MCF 10A (cell line): ENCODE results near the gene CD34. TPM values are rescaled to one million over a fixed set of nuclear protein-coding genes. Genes with fewer than 3 reads are reported as not detected.

Source experiments
- BruUV-seq: library from RNA; stranded (reverse); fragments of 400-500 nt; replicated peaks from 2 replicates; lab custom pipeline; 2021; lab: Mats Ljungman, UMichigan
- CTCF ChIA-PET: fragments of 300-600 bp; sonication (Branson Sonifier 250); formaldehyde crosslinking; extraction: SDS; loops from one replicate; lab custom pipeline; 2021; ENCODE audit warnings: antibody characterized with exemption, inconsistent platforms; lab: Yijun Ruan, JAX
- POLR2A ChIA-PET: fragments of 300-600, 350-650 bp; sonication (Branson Sonifier 250); formaldehyde crosslinking; extraction: SDS; loops from one replicate; lab custom pipeline; 2020; ENCODE audit warnings: antibody characterized with exemption, inconsistent platforms; lab: Yijun Ruan, JAX
- DNase-seq: peaks from one replicate; pipeline ENCODE4 v3.0.0-alpha.2; 2018; ENCODE audit not compliant: unreplicated experiment
- H3K27ac Mint-ChIP-seq: one replicate; pipeline ENCODE4 v1.8.0; 2022; ENCODE audit warnings: mild to moderate bottlenecking, low read depth, mixed read lengths; ENCODE audit not compliant: unreplicated experiment
- H3K27me3 Mint-ChIP-seq: one replicate; pipeline ENCODE4 v1.8.0; 2022; ENCODE audit warnings: mixed read lengths; ENCODE audit not compliant: insufficient read depth, unreplicated experiment
- H3K36me3 Mint-ChIP-seq: one replicate; pipeline ENCODE4 v1.8.0; 2022; ENCODE audit warnings: mild to moderate bottlenecking, moderate library complexity, mixed read lengths; ENCODE audit not compliant: insufficient read depth, unreplicated experiment
- H3K4me1 Mint-ChIP-seq: one replicate; pipeline ENCODE4 v1.8.0; 2022; ENCODE audit warnings: mixed read lengths; ENCODE audit not compliant: insufficient read depth, unreplicated experiment
- H3K4me3 Mint-ChIP-seq: one replicate; pipeline ENCODE4 v1.8.0; 2022; ENCODE audit warnings: mild to moderate bottlenecking, moderate library complexity, mixed read lengths; ENCODE audit not compliant: unreplicated experiment
- H3K9me3 Mint-ChIP-seq: one replicate; pipeline ENCODE4 v1.8.0; 2022; ENCODE audit warnings: mixed read lengths; ENCODE audit not compliant: unreplicated experiment
- CTCF ChIP-seq: fragments of 200-600 bp; IDR thresholded peaks from one replicate; pipeline ENCODE4 v1.8.0; 2022; ENCODE audit warnings: antibody characterized with exemption, mild to moderate bottlenecking; ENCODE audit not compliant: unreplicated experiment
- intact Hi-C: fragments of 100-400 bp; cut with micrococcal nuclease; formaldehyde crosslinking; loops from 2 replicates; pipeline ENCODE4 v1.14.1; 2022
- total RNA-seq: library from RNA; stranded (reverse); gene quantifications from 2 replicates; pipeline ENCODE4 v1.2.3, GENCODE V29; 2022

Gene CD34
- total RNA-seq, 1 experiment from 2014 or later = not detected

GRCh38 chr1:207837673-207838072 lies 73.3 kb downstream of the CD34 start:
- Mint-ChIP-seq H3K9me3 (no peaks in the 10 kb centered on the region), H3K27me3 (no peaks in the 10 kb centered on the region), H3K36me3 (peaks cover 30% of the 10 kb centered on the region), H3K27ac (no peak overlapping the region), H3K4me3 (no peak overlapping the region), H3K4me1 (peaks cover 34% of the 10 kb centered on the region)
- no TSS peak for BruUV-seq
- ChIA-PET CTCF (interaction anchor here (0.8 to 28.1 kb wide), 7 partner anchors 9 to 160 kb away, joined by 3 to 790 read pairs (median 9); no protein-coding TSS in a partner anchor), POLR2A (interaction anchor here (0.7 to 6.5 kb wide), 4 partner anchors 10 to 31 kb away, joined by 3 to 33 read pairs (median 18); no protein-coding TSS in a partner anchor)
- DNase-seq = no peak
- no peak for TF ChIP-seq CTCF
- intact Hi-C loops = no loop called here

- H3K4me3 Mint-ChIP-seq = no peak overlapping the region
- ChIA-PET POLR2A (interaction anchor here (0.7 to 6.5 kb wide), 6 partner anchors 8 to 32 kb away, joined by 3 to 33 read pairs (median 4); no protein-coding TSS in a partner anchor), CTCF (interaction anchor here (0.5 to 28.1 kb wide), 11 partner anchors 9 to 292 kb away, joined by 3 to 790 read pairs (median 5); no protein-coding TSS in a partner anchor)
- TF ChIP-seq CTCF = no peak
- no peak for DNase-seq
- intact Hi-C loops = no loop called here
- BruUV-seq = no TSS peak
- H3K27me3 Mint-ChIP-seq = no peaks in the 10 kb centered on the region
- H3K4me1 Mint-ChIP-seq = peaks cover 43% of the 10 kb centered on the region
- H3K9me3 Mint-ChIP-seq = no peaks in the 10 kb centered on the region
- peaks cover 30% of the 10 kb centered on the region for H3K36me3 Mint-ChIP-seq
- H3K27ac Mint-ChIP-seq = no peak overlapping the region
Observed at GRCh38 chr1:207836591-207837347, 74.2 kb downstream of the CD34 start.

- no peak for TF ChIP-seq CTCF
- BruUV-seq = no TSS peak
- Mint-ChIP-seq H3K36me3 (peaks cover 31% of the 10 kb centered on the region), H3K9me3 (no peaks in the 10 kb centered on the region), H3K27me3 (no peaks in the 10 kb centered on the region), H3K4me1 (peaks cover 44% of the 10 kb centered on the region), H3K4me3 (no peak overlapping the region), H3K27ac (no peak overlapping the region)
- intact Hi-C loops = no loop called here
- POLR2A ChIA-PET = interaction anchor here (1.3 to 6.5 kb wide), 3 partner anchors 12 to 32 kb away, joined by 4 to 33 read pairs (median 9); no protein-coding TSS in a partner anchor
- CTCF ChIA-PET = interaction anchor here (1.1 to 28.1 kb wide), 7 partner anchors 8 to 128 kb away, joined by 3 to 790 read pairs (median 18); no protein-coding TSS in a partner anchor
- no peak for DNase-seq
Observed at GRCh38 chr1:207835958-207836357, 75.0 kb downstream of the CD34 start.
